ENCODE data around the gene INTS7. TPM values are rescaled to one million over a fixed set of nuclear protein-coding genes. Genes with fewer than 3 reads are reported as not detected.
"Not testable (repeated sequence)": the region's sequence is repeated elsewhere in the genome, so short reads cannot be mapped to it uniquely, and the experiment has no call there.

The INTS7 gene
- total RNA-seq, 1 donor from 2014 or later: 20.7 TPM

DNA sequence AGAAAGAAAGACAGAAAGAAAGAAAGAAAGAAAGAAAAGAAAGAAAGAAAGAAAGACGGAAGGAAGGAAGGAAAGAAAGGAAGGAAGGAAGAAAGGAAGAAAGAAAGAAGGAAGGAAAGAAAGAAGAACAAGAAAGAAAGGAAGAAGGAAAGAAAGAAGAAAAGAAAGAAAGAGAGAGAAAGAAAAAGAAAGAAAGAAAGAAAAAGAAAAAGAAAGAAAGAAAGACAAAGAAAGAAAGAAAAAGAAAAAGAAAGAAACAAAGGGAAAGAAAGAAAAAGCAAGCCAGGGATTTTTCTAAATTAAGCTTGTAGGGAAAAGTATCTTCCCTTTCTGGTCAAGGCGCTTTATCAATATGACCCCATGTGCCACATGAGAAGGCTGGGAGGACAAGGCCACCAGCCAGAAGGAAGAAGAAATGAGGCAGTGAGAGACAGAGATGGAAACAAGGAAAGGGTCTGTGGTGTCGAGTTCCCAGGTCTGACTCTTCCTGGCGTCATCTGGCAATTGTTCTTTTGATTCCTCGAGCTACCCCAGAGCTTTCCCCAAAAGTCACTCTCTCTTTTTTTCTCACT lies 116.4 kb downstream of the INTS7 start:
- no peaks in the 10 kb centered on the region for H3K36me3 ChIP-seq
- no peak overlapping the region for H2AFZ ChIP-seq (replicated peaks)
- H3K9ac ChIP-seq: no peak overlapping the region
- Mint-ChIP-seq H3K27ac (no peak overlapping the region), H3K4me1 (no peaks in the 10 kb centered on the region), H3K36me3 (no peaks in the 10 kb centered on the region), H3K4me3 (no peak overlapping the region), H3K27me3 (ENCODE audit: insufficient read depth, low read depth) (peaks cover 3% of the 10 kb centered on the region), H3K9me3 (no peaks in the 10 kb centered on the region)
- H3K79me2 ChIP-seq (ENCODE audit: low read depth): no peaks in the 10 kb centered on the region
- no peak overlapping the region for H3K4me2 ChIP-seq
- TF ChIP-seq EZH2phosphoT487 (IDR thresholded peaks at IDR 0.05) (no peak), EZH2 (IDR thresholded peaks at IDR 0.05) (no peak)
- TF ChIP-seq, protein P1, sequence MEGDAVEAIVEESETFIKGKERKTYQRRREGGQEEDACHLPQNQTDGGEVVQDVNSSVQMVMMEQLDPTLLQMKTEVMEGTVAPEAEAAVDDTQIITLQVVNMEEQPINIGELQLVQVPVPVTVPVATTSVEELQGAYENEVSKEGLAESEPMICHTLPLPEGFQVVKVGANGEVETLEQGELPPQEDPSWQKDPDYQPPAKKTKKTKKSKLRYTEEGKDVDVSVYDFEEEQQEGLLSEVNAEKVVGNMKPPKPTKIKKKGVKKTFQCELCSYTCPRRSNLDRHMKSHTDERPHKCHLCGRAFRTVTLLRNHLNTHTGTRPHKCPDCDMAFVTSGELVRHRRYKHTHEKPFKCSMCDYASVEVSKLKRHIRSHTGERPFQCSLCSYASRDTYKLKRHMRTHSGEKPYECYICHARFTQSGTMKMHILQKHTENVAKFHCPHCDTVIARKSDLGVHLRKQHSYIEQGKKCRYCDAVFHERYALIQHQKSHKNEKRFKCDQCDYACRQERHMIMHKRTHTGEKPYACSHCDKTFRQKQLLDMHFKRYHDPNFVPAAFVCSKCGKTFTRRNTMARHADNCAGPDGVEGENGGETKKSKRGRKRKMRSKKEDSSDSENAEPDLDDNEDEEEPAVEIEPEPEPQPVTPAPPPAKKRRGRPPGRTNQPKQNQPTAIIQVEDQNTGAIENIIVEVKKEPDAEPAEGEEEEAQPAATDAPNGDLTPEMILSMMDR (IDR thresholded peaks at IDR 0.05): no peak
- H3K4me3 ChIP-seq: no peak overlapping the region
- no peaks in the 10 kb centered on the region for H3F3A ChIP-seq (ENCODE audit: low read depth)
- no peaks in the 10 kb centered on the region for H3K9me3 ChIP-seq (ENCODE audit: low read depth)
- no peak overlapping the region for H3K27ac ChIP-seq
- DNase-seq (ENCODE audit: low spot score): no peak
- no peaks in the 10 kb centered on the region for H4K20me1 ChIP-seq (ENCODE audit: low read depth)
- H3K4me1 ChIP-seq: no peaks in the 10 kb centered on the region
- H3K27me3 ChIP-seq: no peaks in the 10 kb centered on the region

DNA sequence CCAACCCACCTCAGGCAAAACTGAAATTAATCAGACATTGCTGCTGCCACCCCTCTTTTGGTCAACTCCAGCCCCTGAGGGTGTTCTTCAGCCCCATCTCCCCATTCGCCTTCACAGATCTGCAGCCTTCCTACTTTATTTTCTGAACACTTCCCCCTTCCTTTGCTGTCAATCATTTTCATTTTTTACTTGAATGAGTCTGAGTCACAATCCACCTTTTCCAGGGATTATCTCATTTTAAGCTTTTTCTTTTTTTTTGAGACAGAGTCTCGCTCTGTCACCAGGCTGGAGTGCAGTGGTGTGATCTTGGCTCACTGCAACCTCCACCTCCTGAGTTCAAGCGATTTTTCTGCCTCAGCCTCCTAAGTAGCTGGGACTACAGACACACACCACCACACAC lies 118.9 kb downstream of the INTS7 start:
- not testable (repeated sequence) for H3K36me3 ChIP-seq; H4K20me1 ChIP-seq (ENCODE audit: low read depth); H3K9me3 ChIP-seq (ENCODE audit: low read depth); H3K4me3 Mint-ChIP-seq; H3K9me3 Mint-ChIP-seq; H3K27ac ChIP-seq; H3K79me2 ChIP-seq (ENCODE audit: low read depth); H2AFZ ChIP-seq (replicated peaks); H3K27ac Mint-ChIP-seq; H3K36me3 Mint-ChIP-seq; H3K4me1 ChIP-seq; H3F3A ChIP-seq (ENCODE audit: low read depth); H3K9ac ChIP-seq; H3K27me3 ChIP-seq; H3K4me2 ChIP-seq; H3K4me1 Mint-ChIP-seq; DNase-seq (ENCODE audit: low spot score); H3K4me3 ChIP-seq; H3K27me3 Mint-ChIP-seq (ENCODE audit: insufficient read depth, low read depth)

DNA sequence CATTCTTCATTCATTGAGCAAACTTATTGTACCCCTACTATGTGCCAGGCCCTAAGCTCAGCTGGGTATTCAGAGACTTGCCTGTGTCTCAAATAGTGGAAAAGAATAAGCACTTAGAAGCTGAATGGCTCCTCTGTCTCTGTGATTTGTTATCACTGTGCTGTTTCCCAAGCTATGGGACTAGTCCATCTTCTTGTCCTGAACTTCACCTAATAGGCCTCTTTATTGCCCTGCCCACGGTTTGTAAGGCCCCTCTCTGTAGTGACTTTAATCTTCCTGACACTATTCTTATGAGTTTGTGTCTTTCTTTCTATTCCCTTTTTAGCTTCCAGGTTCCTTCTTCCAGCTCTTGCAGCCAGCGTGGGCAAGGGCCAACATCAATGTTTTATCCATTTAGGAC lies 119.4 kb downstream of the INTS7 start:
- no peaks in the 10 kb centered on the region for H3K36me3 Mint-ChIP-seq
- H3K4me3 Mint-ChIP-seq: no peak overlapping the region
- Histone ChIP-seq H3K9me3 (ENCODE audit: low read depth) (no peaks in the 10 kb centered on the region), H4K20me1 (ENCODE audit: low read depth) (no peaks in the 10 kb centered on the region), H3K27ac (no peak overlapping the region), H3K27me3 (no peaks in the 10 kb centered on the region), H3K4me3 (no peak overlapping the region), H3K4me1 (no peaks in the 10 kb centered on the region), H3K9ac (no peak overlapping the region), H3K36me3 (no peaks in the 10 kb centered on the region), H2AFZ (replicated peaks) (no peak overlapping the region), H3K4me2 (no peak overlapping the region), H3K79me2 (ENCODE audit: low read depth) (no peaks in the 10 kb centered on the region), H3F3A (ENCODE audit: low read depth) (no peaks in the 10 kb centered on the region)
- no peak overlapping the region for H3K27ac Mint-ChIP-seq
- H3K27me3 Mint-ChIP-seq (ENCODE audit: insufficient read depth, low read depth): peaks cover 2% of the 10 kb centered on the region
- peaks cover 10% of the 10 kb centered on the region for H3K4me1 Mint-ChIP-seq
- H3K9me3 Mint-ChIP-seq: no peaks in the 10 kb centered on the region
- TF ChIP-seq, protein P1 (IDR thresholded peaks at IDR 0.05): no peak
- no peak for TF ChIP-seq EZH2phosphoT487 (IDR thresholded peaks at IDR 0.05)
- TF ChIP-seq EZH2 (IDR thresholded peaks at IDR 0.05): no peak
- DNase-seq (ENCODE audit: low spot score): no peak

DNA sequence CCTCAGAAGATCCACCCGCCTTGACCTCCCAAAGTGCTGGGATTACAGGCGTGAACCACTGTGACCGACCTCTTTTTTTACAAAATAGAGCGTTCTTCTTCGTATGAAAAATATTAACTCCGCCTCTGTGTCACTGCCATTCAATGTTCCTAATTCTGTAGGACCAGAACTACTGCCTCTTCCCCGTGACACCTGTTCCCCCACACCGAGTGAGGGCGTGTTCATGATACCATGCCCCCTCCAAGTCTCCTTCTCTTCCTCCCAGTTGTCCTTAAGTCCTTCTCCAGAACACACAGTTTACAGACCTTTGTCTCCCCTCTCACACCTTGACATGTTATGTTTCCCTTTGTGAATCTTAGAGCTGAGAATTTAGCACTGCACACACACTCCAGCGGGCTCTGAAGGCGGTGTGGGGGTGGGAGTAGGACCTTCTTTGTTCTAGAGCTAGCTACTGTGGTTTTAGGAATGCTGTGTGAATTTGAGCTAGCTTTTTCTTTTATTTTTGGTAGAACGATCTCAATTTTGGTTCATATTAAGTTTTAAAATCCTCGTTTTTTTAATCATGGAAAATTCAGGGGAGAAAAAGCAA lies 122.4 kb downstream of the INTS7 start:
- H3K36me3 ChIP-seq: no peaks in the 10 kb centered on the region
- TF ChIP-seq EZH2phosphoT487 (IDR thresholded peaks at IDR 0.05): no peak
- no peak for TF ChIP-seq EZH2 (IDR thresholded peaks at IDR 0.05)
- TF ChIP-seq, protein P1 (IDR thresholded peaks at IDR 0.05): no peak
- DNase-seq (ENCODE audit: low spot score): no peak
- H3K36me3 Mint-ChIP-seq: no peaks in the 10 kb centered on the region
- no peak overlapping the region for H3K4me3 ChIP-seq
- no peaks in the 10 kb centered on the region for H4K20me1 ChIP-seq (ENCODE audit: low read depth)
- H3K9me3 ChIP-seq (ENCODE audit: low read depth): no peaks in the 10 kb centered on the region
- H3K4me3 Mint-ChIP-seq: no peak overlapping the region
- peaks cover 3% of the 10 kb centered on the region for H3K27me3 Mint-ChIP-seq (ENCODE audit: insufficient read depth, low read depth)
- H3K9ac ChIP-seq: no peak overlapping the region
- H3K27me3 ChIP-seq: no peaks in the 10 kb centered on the region
- no peaks in the 10 kb centered on the region for H3K9me3 Mint-ChIP-seq
- H3K27ac Mint-ChIP-seq: no peak overlapping the region
- H3K4me2 ChIP-seq: no peak overlapping the region
- H3K27ac ChIP-seq: no peak overlapping the region
- H3F3A ChIP-seq (ENCODE audit: low read depth): no peaks in the 10 kb centered on the region
- H3K4me1 Mint-ChIP-seq: peaks cover 10% of the 10 kb centered on the region
- H2AFZ ChIP-seq (replicated peaks): no peak overlapping the region
- H3K4me1 ChIP-seq: no peaks in the 10 kb centered on the region
- H3K79me2 ChIP-seq (ENCODE audit: low read depth): no peaks in the 10 kb centered on the region

All from neural progenitor cell (in vitro differentiated cells).